Neuronal stem cell (in vitro differentiated cells): ENCODE data around the gene U2AF1L4.

Experiments used
- DNase-seq: peaks from one replicate; pipeline ENCODE4 v3.0.0-alpha.2; 2013; ENCODE audit warnings: low spot score
- H2AFZ ChIP-seq: one replicate; pipeline ENCODE4 v1.6.1; 2013; ENCODE audit warnings: mild to moderate bottlenecking, low read length, inconsistent platforms
- H2AK5ac ChIP-seq: 2 replicates; pipeline ENCODE4 v1.6.1; 2013; ENCODE audit warnings: low read depth, mild to moderate bottlenecking, inconsistent platforms, low read length, moderate library complexity, mixed read lengths
- H2BK120ac ChIP-seq: 2 replicates; pipeline ENCODE4 v1.6.1; 2013; ENCODE audit warnings: low read depth, mild to moderate bottlenecking, inconsistent platforms, low read length, moderate library complexity, mixed read lengths
- H2BK12ac ChIP-seq: one replicate; pipeline ENCODE4 v1.6.1; 2013; ENCODE audit warnings: low read length, inconsistent platforms
- H2BK15ac ChIP-seq: 2 replicates; pipeline ENCODE4 v1.6.1; 2013; ENCODE audit warnings: mild to moderate bottlenecking, low read length, inconsistent platforms, mixed read lengths
- H2BK5ac ChIP-seq: one replicate; pipeline ENCODE4 v1.6.1; 2013; ENCODE audit warnings: inconsistent platforms, mild to moderate bottlenecking, low read length, moderate library complexity
- H3K14ac ChIP-seq: one replicate; pipeline ENCODE4 v1.6.1; 2013; ENCODE audit warnings: low read length, inconsistent platforms
- H3K18ac ChIP-seq: 2 replicates; pipeline ENCODE4 v1.6.1; 2013; ENCODE audit warnings: low read length, inconsistent platforms
- H3K23ac ChIP-seq: 2 replicates; pipeline ENCODE4 v1.6.1; 2013; ENCODE audit warnings: low read depth, mild to moderate bottlenecking, mixed read lengths, low read length, inconsistent platforms; ENCODE audit not compliant: poor library complexity
- H3K27ac ChIP-seq: replicated peaks from 3 replicates; pipeline ENCODE4 v1.5.1; 2013; ENCODE audit warnings: low read length, inconsistent platforms
- H3K27me3 ChIP-seq, 3 experiments: 2 replicates each; pipeline ENCODE4 v1.6.1; 2013; ENCODE audit warnings: low read length in 3 of 3, mild to moderate bottlenecking in 2 of 3, inconsistent platforms in 1 of 3, low read depth in 1 of 3, mixed read lengths in 1 of 3, moderate library complexity in 1 of 3; ENCODE audit not compliant: control insufficient read depth in 3 of 3, insufficient read depth in 3 of 3
- H3K36me3 ChIP-seq, 2 donors: replicated peaks in 1 of 2; 2 replicates each; pipeline ENCODE4 v1.6.1; 2013; ENCODE audit warnings: low read length in 2 of 2; ENCODE audit not compliant: control insufficient read depth in 2 of 2, insufficient read depth in 2 of 2
- H3K4ac ChIP-seq: 2 replicates; pipeline ENCODE4 v1.6.1; 2013; ENCODE audit warnings: inconsistent platforms, mild to moderate bottlenecking, low read length, moderate library complexity
- H3K4me1 ChIP-seq, 2 donors: 1 replicate in 1 of 2; 2 replicates in 1 of 2; pipeline ENCODE4 v1.6.1; 2013; ENCODE audit warnings: low read length in 2 of 2, low read depth in 1 of 2; ENCODE audit not compliant: control insufficient read depth in 2 of 2, insufficient read depth in 1 of 2
- H3K4me2 ChIP-seq: one replicate; pipeline ENCODE4 v1.6.1; 2013; ENCODE audit warnings: mild to moderate bottlenecking, low read length, inconsistent platforms; ENCODE audit not compliant: insufficient read depth, poor library complexity, severe bottlenecking
- H3K4me3 ChIP-seq, 2 donors: 2 replicates each; pipeline ENCODE4 v1.5.1; 2013; ENCODE audit warnings: low read length in 2 of 2, mild to moderate bottlenecking in 2 of 2, inconsistent platforms in 1 of 2, moderate library complexity in 1 of 2
- H3K79me1 ChIP-seq: one replicate; pipeline ENCODE4 v1.6.1; 2013; ENCODE audit warnings: low read depth, mild to moderate bottlenecking, inconsistent platforms, low read length, moderate library complexity
- H3K9ac ChIP-seq: one replicate; pipeline ENCODE4 v1.6.1; 2013; ENCODE audit warnings: mild to moderate bottlenecking, low read depth, low read length, inconsistent platforms; ENCODE audit not compliant: poor library complexity
- H3K9me3 ChIP-seq, 2 donors: replicated peaks in 1 of 2; 2 replicates each; pipeline versions ENCODE3 to v1.6.1; 2013; ENCODE audit warnings: low read length in 2 of 2, mild to moderate bottlenecking in 2 of 2, inconsistent platforms in 1 of 2, low read depth in 1 of 2, mixed read lengths in 1 of 2, moderate library complexity in 1 of 2; ENCODE audit not compliant: control insufficient read depth in 2 of 2, insufficient read depth in 1 of 2
- H4K8ac ChIP-seq: one replicate; pipeline ENCODE4 v1.6.1; 2013; ENCODE audit warnings: low read depth, mild to moderate bottlenecking, inconsistent platforms, low read length, moderate library complexity
- H4K91ac ChIP-seq: one replicate; pipeline ENCODE4 v1.6.1; 2013; ENCODE audit warnings: low read length, low read depth, mild to moderate bottlenecking, inconsistent platforms; ENCODE audit not compliant: poor library complexity
- WGBS, 2 donors: extraction: QIAGEN DNeasy Blood & Tissue Kit; methylation state at CpG; one replicate each; pipeline ENCODE4 v1.1.7; 2013; ENCODE audit warnings: missing lambda C conversion rate in 2 of 2, mixed read lengths in 1 of 2; ENCODE audit not compliant: insufficient read length in 2 of 2, insufficient replicate concordance in 1 of 2; ENCODE audit errors: extremely low coverage in 2 of 2; 5-methylcytosine and 5-hydroxymethylcytosine counted together

The U2AF1L4 gene

DNA sequence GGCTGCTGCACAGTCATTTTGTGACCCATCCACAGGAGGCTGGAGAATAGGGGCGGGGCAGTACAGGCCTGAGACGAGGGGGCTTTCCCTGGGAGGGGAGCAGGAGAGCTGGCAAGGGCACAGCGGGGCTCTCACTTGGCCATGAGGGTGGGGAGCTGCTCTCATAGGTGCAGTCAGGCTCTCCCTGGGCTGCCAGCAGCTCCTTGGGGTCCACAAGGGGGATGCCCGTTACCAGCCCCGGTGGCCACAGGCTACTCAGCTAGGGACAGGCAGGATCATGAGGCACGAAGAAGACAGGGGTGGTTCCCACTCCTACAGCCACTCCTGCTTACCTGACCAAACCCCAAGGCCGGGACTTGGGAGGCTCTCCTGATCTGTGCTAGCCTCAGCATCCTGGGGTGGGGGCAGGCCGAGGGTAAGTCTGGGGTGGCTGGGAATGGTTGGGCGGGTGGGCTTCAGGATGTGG is 46.6 kb upstream of the U2AF1L4 start:
- H2BK120ac ChIP-seq = no peak overlapping the region
- H3K4me1 ChIP-seq = peaks cover 0 to under 1% of the 10 kb centered on the region in 2 donors
- H3K36me3 ChIP-seq = peaks cover 0 to 8% of the 10 kb centered on the region in 2 donors
- no peak for DNase-seq
- H3K4me3 ChIP-seq = no peak overlapping the region
- peak overlapping the region; percentile 10 for H2BK5ac ChIP-seq
- peak overlapping the region; percentile 96 for H2AK5ac ChIP-seq
- H4K91ac ChIP-seq = no peak overlapping the region
- H2BK12ac ChIP-seq = no peak overlapping the region
- no peak overlapping the region for H2AFZ ChIP-seq
- H3K18ac ChIP-seq = peak overlapping the region; percentile 80
- H3K9ac ChIP-seq = peak overlapping the region; percentile 21
- no peak overlapping the region for H3K4me2 ChIP-seq
- peaks cover 1% of the 10 kb centered on the region for H3K79me1 ChIP-seq
- no peak overlapping the region for H3K27ac ChIP-seq
- peaks cover 3 to 22% (median 10%) of the 10 kb centered on the region in 3 experiments for H3K27me3 ChIP-seq
- no peak overlapping the region for H2BK15ac ChIP-seq
- H3K9me3 ChIP-seq = no peaks in the 10 kb centered on the region
- H3K4ac ChIP-seq = no peak overlapping the region
- H4K8ac ChIP-seq = no peak overlapping the region
- no CpG with 5 or more reads among the region's 9 CpGs for WGBS, 2 donors
- H3K23ac ChIP-seq = peak overlapping the region; percentile 43
- no peak overlapping the region for H3K14ac ChIP-seq

DNA sequence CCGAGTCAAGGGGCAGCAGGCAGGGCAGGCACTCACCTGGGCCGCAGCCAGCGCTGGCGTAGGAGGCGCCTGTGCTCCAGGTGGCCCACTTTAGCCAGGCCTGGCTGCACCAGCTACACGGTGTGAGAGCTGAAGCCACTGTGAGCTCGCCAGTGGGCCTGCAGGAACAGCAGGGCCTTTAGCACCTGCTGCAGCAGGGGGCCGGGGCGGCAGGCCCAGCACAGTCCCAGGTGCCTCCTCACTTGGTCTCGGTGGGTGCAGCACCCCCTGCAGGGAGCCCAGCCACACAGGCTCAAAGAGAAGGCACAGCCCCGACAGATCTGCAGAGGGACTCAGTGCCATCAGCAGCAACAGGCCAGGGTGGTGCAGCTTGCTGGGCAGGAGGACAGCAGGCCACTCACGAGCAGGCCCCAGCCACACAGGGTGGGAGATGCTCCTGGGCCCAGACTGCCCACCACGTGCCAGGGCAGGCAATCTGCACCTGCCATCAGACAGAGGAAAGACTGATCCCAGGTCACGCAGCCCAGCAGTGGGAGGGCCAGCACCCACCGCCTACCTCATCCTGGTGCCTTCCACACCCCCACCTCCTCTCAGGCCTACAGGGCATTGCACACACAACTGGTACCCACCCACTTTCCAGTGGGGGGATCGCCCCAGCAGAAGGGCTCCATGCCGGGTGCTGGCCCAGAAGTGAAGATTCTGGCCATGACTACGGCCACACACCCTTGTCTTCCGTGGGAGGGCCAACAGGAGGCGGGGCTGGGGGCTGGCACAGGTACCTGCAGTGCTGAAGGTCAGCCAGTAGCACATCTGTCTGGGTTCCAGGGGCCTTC is 46.0 kb upstream of the U2AF1L4 start:
- no peak overlapping the region for H3K4me2 ChIP-seq
- peaks cover 0 to 16% (median 4%) of the 10 kb centered on the region in 3 experiments for H3K27me3 ChIP-seq
- H3K36me3 ChIP-seq = peaks cover 2 to 13% of the 10 kb centered on the region in 2 donors
- peak overlapping the region; percentile 96 for H2AK5ac ChIP-seq
- peak overlapping the region; percentile 70 for H3K18ac ChIP-seq
- peak overlapping the region; percentile 73 for H2BK12ac ChIP-seq
- H3K14ac ChIP-seq = peak overlapping the region; percentile 89
- peak overlapping the region in 1 of 2 donors; percentile 35 for H3K4me3 ChIP-seq
- peak overlapping the region; percentile 89 for H3K23ac ChIP-seq
- H3K4me1 ChIP-seq = no peaks in the 10 kb centered on the region
- no CpG with 5 or more reads among the region's 20 CpGs for WGBS, 2 donors
- H3K9me3 ChIP-seq = no peaks in the 10 kb centered on the region
- no peak overlapping the region for H2BK120ac ChIP-seq
- DNase-seq = no peak
- no peak overlapping the region for H3K4ac ChIP-seq
- no peak overlapping the region for H4K8ac ChIP-seq
- no peak overlapping the region for H2AFZ ChIP-seq
- H2BK5ac ChIP-seq = peak overlapping the region; percentile 10
- no peak overlapping the region for H3K27ac ChIP-seq
- H3K79me1 ChIP-seq = peaks cover 1% of the 10 kb centered on the region
- H4K91ac ChIP-seq = no peak overlapping the region
- H2BK15ac ChIP-seq = no peak overlapping the region
- H3K9ac ChIP-seq = peak overlapping the region; percentile 86

DNA sequence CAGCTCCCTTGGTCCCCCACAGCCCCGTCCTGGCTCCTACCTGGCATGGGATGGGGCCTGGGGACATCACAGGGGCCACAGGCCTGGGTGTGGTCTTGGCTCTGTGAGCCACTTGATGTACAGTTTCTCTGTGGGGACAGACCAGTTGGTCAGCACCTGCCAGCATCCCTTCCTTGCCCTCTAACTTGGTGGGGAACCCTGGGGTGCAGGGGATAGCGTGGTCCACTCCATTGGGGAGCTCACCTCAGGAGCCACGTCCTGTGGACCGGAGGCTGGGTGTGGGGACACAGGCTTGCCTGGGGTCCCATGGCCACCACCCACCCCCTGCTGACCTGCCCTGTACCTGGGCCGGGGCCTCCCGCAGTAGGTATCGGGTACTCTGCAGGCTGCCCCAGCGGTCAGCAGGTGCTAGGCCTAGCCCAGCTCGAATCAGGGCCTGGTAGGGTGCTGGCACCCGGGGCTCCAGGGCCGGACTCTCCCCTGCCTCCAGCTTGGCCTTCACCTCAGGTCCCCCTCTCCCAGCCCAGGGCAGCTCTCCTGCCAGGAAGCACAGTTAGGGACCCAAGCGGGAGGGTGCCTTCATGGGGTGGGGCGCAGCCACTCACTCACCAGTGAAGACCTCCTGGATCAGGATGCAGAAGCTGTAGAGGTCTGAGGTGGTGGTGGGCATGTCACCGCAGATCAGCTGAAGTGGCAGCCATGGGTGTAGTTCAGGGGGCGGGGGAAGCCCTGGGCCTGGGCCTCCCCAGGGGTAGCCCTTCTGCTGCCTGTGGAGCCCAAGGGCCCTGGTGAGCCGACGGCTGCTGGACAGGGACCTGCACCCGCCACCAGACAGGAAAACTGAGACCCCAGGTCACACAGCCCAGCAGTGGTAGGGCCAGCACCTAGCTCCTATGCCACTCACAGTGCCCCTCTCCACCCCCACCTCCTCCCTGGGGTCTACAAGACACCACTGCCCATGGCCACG is 45.0 kb upstream of the U2AF1L4 start:
- Histone ChIP-seq H3K4me1 (no peaks in the 10 kb centered on the region), H2AK5ac (peak overlapping the region; percentile 63), H4K8ac (no peak overlapping the region), H2BK120ac (no peak overlapping the region), H2BK12ac (peak overlapping the region; percentile 73), H3K23ac (peak overlapping the region; percentile 89), H3K27ac (no peak overlapping the region), H3K27me3 (peaks cover 0 to 10% (median 0%) of the 10 kb centered on the region in 3 experiments), H3K9me3 (no peaks in the 10 kb centered on the region), H3K4me2 (no peak overlapping the region), H3K18ac (no peak overlapping the region), H3K36me3 (peaks cover 6 to 22% of the 10 kb centered on the region in 2 donors), H3K79me1 (peaks cover 1% of the 10 kb centered on the region), H2BK5ac (no peak overlapping the region), H3K4ac (no peak overlapping the region), H4K91ac (no peak overlapping the region), H2BK15ac (no peak overlapping the region), H2AFZ (no peak overlapping the region), H3K14ac (peak overlapping the region; percentile 89), H3K4me3 (peak overlapping the region in 1 of 2 donors; percentile 35), H3K9ac (peak overlapping the region; percentile 86)
- no peak for DNase-seq
- no CpG with 5 or more reads among the region's 19 CpGs for WGBS, 2 donors
